ENCODE data around the gene TMEM185B.
A peak's percentile ranks its signal among the peaks of the same experiment; 100 is the strongest.

Gene TMEM185B

GRCh38 chr2:120230515-120231471 is 7.6 kb upstream of the TMEM185B start:
- DNase-seq = no peak

- DNase-seq = no peak
These were observed 6.1 kb upstream of the TMEM185B start for GRCh38 chr2:120229341-120229740.

DNA sequence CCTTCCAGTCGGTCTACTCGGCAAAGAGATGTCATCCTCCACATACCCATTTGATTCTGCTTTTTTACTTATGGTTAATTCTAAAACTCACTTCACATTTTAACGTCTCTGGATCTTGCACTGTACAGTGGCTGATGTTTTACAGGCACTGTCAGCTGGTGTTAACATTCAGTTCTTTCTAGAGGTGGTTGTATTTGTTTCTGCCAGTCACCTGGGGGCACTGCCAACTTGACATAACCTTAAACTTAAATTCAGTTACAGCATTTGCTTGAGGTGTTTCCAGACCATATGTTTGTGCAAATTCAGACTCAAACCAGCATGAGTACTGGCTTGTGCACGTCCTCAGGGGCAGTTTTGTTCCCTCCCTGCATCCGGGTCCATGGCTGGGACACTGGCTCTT is 5.3 kb upstream of the TMEM185B start:
- no peak for DNase-seq

DNA sequence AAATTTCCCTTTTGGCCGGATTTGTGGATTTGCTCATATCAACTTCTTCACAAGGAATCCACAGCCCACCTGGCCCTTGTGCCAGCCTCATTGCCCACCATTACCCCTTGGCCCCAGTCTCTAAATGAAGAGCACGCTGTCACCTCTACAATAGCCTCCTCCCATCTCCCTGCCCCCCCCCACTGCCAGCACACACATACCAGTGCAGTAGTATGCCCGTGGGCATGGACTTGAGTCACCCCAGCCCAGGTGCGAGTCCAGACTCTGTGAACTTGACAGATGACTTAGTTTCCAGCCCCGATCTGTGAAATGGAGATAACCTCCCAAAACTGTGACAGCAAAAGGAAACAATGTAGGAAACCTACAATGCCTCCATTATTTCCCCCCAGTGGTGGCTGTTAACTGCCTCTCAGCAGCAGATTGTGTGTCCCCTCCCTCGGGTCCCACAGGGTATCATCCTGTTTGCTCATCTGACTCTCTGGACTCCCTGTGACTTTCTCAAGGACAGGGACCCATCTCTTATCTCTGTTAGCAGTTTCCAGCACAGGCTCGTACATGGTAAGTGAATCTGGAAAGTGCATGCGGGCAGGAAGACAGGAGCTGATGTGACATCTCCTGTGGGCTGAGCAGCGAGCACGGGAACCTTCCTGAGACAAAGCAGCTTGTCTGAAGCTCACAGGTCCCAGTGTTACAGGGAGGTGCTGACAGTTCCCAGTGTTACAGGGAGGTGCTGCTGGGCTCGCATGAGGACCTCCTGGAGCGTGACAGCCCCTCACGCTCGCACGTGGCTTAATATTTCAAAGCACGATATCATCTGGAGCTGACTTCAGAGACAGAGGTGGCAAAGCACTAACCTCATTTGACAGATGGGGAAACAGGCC is 4.2 kb upstream of the TMEM185B start:
- DNase-seq = peak; percentile 21

- no peak for DNase-seq
These were observed 3.1 kb upstream of the TMEM185B start for GRCh38 chr2:120226316-120226715.

DNA sequence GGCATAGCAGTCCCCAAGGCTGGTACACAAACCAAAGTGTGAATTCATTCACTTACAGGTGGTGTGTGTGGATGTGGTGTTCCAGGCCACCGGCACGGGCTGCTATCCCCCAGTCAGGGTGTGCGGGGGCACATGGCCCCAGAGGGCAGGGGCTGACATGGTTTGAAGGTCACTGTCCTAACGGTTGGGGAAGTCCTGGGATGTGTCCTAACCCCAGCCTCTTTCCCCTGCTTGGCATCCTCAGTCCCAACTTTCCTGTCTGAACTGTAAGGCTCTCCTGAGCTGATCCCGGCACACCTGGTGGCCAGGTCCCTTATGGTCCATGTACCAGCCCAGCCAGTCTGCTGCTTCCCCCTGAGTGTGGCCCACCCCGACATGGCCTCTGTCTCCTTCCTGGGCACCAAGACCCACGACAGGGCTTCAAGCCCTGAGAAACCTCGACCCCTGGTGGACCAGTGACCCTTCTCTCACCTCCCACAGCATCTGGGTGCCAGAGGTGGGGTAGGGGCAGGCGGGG is 2.4 kb upstream of the TMEM185B start:
- DNase-seq = no peak

DNA sequence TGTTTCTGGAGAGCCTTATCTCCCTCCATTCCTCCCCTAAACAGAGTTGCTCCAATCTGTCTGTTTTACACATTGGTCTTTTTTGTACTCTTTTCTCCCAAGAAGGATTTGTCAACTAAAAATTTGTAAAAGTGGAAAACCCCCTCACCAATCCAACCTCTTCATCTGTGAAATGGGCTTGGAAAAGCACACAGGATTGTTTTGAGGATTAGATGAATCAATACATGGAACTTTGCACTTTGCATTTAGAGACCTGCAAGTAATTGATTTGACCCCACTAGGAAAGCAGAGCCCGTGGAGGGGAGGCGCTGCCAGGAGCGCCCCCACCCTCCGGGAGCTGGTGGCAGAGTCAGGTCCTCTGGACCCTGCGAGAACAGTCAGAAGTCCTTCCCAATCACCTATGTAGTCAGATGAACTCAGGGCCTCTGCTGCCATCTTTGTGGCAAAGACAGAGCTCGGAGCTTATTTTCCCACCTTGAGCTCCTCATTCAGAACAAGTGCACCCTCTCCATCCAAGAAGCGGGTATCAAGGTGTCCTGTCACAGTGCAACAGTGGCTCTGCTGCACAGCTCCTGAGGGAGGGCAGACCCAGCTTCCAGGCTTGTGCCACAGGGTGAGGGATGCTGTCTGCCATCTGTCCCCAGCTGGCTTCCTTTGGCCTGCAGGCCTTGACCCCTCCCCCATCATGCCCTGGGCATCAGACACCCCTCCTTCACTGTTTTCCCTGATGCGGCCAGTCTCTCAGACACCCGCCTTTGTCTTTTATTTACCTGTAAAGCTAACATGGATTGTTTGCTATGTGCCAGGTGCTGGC is 1.7 kb upstream of the TMEM185B start:
- DNase-seq = no peak

DNA sequence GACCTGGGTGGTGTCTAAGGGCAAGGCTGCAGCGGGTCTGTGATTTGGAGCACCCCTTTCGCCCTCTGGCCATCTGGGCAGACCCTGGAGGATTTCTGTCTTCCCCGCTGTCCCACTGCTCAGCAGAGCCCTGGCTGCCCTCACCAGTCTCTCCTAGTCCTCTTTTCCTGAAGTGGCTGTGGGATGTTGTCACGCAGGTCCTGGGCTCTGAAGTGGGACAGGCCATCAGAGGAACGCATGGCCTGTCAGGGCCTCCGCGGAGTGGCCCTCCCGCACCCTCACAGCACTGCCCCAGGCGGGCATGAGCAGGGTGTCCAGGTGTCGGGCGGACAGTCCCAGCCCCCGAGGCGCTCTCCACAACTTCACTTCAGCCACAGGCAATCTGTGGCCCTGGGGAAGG is 1.1 kb upstream of the TMEM185B start:
- no peak for DNase-seq

GRCh38 chr2:120222186-120223033 is 790 bp downstream of the TMEM185B start:
- peak; percentile 9 for DNase-seq

DNA sequence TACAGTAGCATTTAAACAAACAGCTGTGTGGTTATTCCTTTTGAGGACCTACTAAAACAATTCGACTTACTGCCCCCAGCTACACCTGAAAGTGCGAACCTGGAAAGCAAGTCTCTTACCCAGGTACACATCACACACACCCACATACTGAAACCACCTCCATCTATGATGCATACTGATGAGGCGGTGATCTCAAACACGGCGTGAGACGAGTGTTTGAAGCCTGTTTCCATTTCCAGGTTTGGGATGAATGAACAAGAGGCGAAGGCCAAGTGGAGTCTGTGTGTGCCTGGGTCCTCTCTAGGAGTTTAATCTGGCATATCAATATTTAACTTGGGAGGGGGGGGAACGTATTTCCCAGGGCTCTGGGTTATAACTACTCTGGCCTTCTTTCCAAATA is 1.6 kb downstream of the TMEM185B start:
- no peak for DNase-seq

- no peak for DNase-seq
These were observed 2.4 kb downstream of the TMEM185B start for GRCh38 chr2:120220756-120221155.

GRCh38 chr2:120219766-120220165 is 3.4 kb downstream of the TMEM185B start:
- no peak for DNase-seq

GRCh38 chr2:120219291-120219690 is 3.9 kb downstream of the TMEM185B start:
- no peak for DNase-seq

- no peak for DNase-seq
These were observed 5.0 kb downstream of the TMEM185B start for GRCh38 chr2:120218181-120218580.

DNA sequence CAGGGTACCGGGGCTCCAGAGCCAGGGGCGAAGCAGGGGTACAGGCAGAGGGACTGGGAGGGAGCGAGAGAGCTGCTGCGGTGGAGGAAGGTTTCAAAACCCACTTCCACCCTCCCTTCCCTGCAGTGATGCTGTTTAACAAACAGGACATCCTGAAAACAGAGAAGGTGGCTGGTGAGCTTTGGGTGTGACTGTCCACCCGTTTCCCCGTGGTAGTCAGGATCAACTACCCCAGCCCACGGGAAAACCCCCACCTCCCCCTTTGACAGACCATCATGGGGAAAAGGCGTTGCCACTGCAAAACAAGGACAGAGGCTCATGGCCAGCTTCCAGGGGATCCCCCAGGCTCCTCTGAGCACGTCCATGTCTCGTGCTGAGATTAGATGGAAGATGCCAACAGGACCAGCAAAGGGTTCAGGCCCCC is 12.9 kb downstream of the TMEM185B start:
- no peak for DNase-seq

DNA sequence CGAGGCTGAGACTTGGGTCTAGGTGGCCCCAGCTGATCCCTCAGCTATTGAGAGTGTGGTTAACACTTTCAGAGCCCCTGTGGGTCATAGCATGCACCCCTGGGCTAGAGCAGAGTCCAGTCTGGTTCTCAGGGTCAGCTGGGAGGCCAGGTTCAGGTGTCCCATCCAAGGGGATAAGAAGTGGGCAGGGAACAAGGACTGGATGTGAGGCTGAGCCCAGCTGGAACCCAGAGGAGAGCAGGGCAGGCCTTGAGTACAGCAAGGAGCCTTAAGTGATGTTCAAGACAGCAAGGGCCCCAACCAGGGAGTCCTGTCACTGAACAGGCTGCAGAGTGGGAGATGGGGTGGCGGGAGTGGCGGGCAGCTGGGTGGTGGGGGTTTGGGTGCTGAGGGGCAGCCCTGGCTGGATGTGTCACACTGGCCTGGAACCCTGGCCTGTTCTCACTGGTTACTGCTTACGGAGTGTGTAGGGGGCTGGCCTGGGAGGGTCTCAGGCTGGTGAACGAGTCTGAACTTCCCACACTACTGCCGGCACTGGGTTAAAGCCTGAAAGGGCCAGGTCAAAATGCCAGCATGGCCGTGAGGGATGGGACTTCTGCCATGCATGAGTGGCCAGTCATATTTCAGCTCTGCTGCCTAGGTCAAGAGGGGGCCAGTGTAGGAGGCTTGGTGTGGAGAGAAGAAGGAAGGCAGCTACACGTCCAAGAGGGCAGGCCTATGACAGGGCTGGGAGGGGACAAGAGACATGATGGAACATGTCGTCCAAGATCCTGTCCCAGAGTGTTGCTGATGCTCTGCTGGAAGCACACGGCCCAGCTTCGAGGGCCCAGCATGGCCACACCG is 13.6 kb downstream of the TMEM185B start:
- no peak for DNase-seq

DNA sequence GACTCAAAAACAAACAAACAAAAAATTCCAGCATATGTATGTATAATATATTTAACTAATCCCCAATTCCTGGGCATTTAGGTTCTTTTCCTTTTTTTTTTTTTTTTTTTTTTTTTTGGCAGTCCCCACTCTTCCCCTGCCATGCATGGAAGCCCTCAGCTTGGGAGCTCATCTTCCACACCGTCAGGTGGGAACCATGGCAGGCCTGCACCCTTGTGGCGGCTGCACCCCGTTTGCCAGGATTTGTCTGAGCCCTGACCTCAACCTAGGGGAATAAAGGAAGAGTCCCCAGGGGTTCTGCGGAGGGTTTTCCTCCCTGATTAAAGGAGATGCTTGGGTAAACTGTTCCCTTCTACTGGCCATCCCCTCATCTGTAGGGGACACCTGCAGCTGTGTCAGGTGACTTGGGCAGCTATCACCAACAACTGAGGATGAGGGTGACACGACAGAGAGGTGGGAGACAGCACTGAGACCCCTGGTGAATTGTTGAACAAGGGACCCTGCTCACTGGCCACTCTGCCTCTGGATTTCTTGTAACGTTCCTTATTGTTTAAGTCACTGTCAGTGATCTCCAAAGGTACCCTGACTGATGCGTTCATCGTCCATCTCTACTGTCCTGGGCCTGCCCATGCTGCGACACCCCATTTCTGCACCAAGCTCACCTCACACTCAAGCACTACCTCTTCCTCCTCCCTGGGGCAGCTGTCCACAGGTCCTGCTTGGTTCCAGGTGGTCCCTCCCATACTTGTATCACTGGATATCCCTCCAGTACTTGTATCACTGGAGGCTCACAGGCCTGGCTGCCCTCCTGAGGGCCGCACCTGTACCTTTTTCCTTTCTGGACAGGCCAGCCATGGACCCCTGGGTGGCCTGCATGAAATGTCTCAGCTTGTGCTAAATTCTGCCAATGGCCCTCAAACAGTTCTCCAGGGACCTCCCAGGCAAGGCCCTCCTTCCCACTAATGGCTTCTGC is 14.5 kb downstream of the TMEM185B start:
- DNase-seq = no peak

DNA sequence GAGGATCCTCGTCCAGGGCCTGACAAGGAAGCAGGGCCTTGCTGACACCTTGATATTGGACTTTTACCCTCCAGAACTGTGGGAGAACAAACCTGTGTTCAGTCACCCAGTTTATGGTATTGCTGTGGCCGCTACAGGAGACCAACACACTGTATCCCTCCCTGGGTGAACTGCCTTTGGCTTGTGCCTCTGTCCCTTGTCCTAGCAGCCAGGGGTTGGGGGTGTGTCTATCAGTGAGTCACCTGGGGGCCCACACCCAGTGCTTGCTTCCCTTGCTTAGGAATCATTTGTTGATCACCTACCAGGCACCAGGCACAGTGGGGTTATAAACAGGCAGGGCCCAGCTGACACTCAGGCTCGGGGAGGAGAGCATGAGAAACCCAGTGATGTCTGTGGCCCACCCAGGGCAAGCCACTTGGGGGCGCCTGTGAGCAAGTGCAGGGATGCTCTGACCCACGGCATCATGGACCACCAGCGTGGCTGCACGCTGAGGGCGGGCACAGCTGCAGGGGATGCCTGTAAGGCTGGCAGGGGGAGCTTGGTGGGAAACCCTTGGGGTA is 17.1 kb downstream of the TMEM185B start:
- peak; percentile 26 for DNase-seq
